Stimulated activated CD4-positive, alpha-beta T cell treated with anti-CD3 and anti-CD28 coated beads, Interleukin-12 subunit alpha, Interleukin-12 subunit beta, amount 100 ng/mL, for 48 hours (primary cell): ENCODE results near the gene MICOS13.

Source experiments
- DNase-seq, 3 donors: peaks; one replicate each; pipeline ENCODE4 v3.0.0-alpha.2; 2020; ENCODE audit warnings: low read depth in 2 of 3, low spot score in 1 of 3

MICOS13 gene

DNA sequence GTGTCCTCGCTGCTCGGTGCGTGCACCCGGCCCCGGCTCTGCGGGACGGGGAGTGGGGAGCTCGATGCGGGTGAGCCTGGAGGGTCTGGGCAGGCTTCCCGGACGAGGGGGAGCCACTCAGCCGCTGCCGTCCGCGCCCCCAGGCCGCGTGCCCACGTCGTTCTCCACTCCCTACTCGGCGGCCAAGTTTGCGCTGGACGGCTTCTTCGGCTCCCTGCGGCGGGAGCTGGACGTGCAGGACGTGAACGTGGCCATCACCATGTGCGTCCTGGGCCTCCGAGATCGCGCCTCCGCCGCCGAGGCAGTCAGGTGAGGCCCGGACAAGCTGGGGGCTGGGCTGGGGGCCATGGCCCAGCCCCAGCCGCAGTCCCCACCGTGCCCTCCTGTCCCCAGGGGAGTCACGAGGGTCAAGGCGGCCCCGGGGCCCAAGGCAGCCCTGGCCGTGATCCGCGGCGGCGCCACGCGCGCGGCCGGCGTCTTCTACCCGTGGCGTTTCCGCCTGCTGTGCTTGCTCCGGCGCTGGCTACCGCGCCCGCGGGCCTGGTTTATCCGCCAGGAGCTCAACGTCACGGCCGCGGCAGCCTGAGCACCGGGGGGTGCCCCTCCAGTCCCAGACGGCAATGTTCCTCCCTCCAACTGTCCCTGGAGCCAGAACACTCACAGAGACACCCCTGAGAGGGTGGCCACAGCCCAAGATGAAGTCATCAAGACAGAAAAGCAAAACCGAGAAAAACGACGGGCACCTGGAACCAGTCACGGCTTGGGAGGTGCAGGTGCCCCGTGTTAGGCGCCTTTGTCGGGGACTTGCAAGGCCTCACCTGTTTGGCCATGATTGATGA is 7.3 kb upstream of the MICOS13 start:
- no peak for DNase-seq

DNA sequence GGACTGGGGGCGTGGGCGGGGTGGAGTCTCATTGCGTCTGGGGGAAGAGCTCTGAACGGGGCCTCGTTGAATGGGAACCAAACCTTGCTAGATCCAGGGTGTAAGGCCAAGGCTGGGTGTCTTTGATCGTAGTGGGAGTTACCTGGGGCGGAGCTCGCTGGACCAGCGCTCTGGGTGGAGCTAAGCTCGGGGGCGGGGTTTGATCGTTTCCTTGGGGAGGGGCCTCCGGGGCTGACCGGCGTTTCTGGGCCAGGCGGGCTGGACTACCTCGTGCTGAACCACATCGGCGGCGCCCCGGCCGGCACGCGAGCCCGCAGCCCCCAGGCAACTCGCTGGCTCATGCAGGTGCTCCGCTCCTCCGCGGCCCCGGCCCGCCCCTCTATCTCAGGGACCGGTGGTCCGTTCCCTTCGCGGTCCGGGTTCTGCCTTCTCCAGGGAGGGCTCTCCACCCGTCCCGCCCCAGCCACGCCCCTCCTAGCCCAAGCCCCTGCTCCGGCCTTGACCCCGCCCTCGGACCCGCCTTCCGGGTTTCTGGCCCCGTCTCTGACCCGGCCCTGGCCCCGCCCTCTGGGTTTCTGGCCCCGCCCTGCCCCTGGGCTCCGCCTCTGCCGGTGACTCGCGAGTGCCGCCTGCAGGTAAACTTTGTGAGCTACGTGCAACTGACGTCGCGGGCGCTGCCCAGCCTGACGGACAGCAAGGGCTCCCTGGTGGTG is 6.5 kb upstream of the MICOS13 start:
- DNase-seq: peak; percentile 98 to 100 (median 100)

DNA sequence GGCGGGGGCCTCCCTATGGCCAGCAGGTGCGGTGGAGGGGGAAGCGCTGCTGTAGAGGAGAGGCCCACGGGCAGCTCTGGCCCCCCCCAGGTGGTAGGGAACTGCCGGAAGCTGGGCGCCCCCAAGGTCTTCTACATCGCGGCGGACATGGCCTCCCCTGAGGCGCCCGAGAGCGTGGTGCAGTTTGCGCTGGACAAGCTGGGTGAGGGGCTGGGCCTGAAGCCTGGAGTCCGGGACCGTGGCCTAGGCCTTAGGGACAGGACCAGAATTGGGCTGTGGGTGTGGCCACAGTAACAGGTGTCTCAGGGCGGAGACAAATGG is 6.0 kb upstream of the MICOS13 start:
- no peak for DNase-seq

DNA sequence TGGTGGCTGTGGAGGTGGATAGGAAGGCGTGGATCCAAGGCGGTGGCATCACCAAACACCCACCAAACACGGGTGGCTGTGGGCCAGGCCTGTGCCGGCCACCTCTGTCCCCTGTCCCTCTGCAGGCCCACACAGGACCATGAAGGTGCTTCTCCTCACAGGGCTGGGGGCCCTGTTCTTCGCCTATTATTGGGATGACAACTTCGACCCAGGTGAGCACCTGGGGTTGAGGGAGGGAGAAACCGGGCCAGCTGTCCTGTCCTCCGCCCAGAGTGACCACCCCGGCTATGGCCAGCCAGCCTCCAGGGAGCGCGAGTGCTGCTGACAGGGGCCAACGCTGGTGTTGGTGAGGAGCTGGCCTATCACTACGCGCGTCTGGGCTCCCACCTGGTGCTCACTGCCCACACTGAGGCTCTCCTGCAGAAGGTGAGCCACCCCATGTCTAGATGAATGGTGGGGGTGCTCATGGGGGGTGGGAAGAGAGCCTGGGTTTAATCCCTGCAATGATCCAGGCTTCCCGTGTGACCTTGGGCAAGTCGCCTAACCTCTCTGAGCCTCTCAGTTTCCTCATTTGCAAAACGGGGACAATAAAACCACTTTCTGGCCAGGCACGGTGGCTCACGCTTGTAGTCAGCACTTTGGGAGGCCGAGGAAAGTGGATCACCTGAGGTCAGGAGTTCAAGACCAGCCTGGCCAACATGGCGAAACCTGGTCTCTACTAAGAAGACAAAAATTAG is 4.5 kb upstream of the MICOS13 start:
- no peak for DNase-seq

DNA sequence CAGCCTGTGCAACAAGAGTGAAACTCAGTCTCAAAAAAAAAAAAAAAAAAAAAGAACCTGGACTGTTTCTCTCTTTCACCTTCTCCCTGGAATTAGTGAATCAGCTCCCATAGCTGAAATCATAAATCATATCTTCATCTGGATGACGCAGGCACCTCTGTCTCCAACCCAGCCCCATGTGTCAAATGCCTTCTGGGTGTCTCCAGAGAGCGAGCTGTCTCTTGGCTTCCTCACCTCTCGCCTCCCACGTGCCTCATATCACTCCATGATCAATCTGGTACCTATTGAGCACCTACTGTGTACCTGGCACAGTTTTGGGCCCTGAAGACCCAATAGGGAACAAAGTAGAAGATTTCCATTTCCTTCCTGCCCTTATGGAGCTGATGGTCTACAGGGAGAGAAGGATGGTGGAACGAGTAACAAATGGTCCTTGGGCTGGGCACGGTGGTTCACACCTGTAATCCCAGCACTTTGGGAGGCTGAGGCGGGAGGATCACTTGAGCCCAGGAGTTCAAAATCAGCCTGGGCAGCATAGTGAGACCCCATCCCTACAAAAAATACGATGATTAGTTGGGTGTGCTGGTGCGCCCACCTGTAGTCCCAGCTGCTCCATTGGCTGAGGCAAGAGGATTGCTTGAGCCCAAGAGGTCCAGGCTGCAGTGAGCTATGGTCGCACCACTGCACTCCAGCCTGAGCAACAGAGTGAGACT is 3.0 kb upstream of the MICOS13 start:
- DNase-seq: no peak

DNA sequence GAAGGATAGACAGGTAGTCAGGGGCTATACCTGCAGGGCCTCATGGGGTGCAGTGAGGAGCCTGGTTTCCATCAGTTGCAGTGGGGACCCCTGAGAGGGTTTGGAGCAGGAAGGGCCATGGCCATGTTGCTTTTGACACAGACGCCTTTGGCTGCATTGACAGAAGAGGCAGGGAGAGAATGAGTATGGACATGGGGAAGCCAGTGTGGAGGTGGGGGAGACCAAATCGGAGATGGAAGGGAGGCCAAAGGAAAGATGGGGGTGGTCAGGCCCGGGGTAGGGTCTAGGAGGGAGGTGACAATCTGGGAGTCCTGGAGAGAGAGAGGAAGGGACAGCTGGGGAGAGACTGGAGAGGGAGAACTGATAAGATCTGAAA is 1.8 kb upstream of the MICOS13 start:
- DNase-seq: no peak

DNA sequence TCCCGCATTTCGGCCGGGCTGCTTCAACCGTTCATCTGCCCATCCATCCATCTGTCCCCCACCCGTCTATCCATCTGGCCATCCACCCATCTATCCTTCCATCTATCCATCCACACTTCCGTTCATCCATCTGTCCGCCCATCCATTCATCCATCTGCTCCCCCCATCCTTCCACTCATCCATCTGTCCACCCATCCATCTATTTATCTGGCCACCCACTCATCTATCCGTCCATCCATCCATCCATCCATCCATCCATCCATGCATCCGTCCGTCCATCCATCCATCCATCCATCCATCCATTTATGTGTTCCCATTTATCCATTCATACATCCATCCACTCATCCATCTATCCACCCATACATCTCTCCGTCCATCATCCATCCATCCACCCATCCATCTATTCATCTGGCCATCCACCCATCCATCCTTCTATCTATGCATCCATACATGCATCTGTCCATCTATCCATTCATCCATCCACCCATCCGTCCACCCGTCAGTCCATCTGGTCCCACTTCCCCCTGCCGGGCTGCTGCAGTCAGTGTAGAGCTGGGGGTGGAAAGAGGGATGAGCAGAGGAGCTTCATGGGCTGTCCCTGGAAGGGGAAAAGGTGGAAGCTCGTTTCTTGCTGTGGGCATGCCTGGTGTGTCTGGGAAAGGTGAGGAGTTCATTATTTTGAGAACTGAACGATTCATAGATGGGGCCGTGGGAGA is 1.2 kb upstream of the MICOS13 start:
- DNase-seq: no peak

DNA sequence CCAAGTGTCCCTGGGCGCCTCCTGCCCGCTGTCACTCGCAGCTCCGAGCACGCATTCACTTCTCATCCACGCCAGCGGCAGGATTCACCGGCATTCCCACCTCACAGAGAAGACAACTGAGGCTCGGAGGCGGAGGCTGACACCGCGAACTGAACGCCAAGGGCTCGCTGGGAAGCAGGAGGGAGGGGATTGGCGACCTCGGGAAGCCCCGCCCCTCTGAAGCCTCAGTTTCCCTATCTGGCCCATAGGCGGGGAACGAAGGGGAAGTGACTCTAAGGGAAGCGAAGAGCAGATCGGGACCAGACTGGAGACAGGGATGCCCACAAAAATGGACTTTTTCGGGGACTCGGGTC is 256 bp downstream of the MICOS13 start:
- no peak for DNase-seq

DNA sequence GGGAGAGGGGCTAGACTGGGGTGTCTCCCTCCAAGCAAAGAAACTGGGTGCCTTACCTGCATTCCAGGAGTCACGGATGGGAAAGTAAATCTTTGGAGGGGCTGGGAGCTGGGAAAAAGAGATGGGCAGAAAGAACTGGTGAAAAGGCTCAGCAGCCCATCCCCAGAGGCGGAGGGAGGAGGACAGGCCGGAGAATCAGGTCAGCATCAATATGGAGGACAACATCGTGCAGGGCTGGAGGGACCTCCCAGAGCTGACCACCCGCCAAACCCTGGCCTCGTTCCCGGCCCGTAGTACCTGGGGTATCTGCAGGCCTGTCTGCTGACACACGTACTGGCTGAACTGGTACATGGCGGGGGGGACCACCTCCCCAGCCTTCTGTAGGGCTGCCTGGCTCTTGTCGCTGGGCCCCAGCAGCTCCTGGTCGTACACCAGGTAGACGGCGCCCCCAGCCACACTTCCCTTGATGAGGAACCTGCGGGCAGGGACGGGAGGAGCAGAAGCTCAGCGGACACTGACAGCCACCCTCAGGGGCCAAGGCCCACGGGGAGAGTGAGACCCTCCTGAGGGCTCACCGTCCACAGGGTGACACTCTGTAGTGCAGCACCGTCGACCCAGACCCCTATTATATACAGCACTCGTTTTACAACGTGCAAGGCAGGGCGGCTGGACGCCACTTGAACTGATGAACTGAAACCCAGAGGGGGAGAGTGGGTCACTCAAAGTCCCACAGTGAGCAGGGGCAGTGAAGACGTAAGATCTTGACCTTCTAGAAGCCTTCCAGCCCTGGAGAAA is 830 bp downstream of the MICOS13 start:
- no peak for DNase-seq

DNA sequence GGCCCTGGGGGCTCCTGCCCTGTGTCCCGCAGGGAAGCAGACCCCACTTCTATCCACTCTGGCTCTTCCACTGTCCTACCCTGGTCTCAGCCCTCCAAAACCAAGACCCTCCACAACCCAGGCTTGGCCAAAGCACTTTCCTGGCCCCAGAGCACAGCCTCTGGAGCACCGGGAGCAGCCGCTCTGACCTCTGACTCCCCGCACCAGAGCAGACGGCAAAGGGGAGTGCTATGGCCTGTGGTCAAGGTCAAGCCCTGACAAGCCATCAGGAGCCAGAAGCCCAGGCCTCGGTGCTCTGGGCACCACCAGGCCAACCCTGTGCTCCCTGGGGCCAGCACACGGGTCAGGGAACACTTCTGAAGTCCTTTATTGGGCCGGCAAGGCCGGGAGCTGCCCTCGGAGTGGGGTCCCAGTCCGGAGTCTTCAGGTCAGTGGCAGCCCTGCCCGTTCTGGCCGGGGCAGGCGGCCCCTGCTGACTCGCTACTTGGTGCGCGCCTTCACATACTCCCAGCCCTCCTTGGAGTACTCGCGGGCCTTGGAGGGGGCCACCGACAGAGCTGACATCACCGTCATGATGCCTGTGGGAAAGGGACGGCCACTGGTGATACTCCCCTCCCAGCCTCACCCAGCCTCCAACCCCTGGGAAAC is 2.1 kb downstream of the MICOS13 start:
- DNase-seq: no peak

DNA sequence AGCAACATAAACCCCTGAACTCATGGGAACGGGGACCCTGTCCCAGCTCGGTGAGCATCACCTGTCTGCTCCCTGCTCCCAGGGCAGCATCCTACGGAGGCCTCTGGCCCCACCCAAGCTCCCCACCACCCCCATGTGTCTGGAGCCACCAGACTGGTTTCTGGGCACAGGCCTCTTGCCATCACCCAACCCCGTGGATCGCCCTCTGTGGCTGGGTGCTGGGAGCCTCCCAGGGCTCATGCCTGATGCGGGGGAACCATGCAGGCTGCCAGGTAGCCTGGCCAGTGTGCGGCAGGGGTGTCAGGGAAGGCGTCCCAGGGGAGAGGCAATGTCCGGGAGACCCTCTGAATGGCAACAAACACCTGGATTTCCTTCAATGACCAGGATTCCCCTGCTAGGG is 2.7 kb downstream of the MICOS13 start:
- no peak for DNase-seq

DNA sequence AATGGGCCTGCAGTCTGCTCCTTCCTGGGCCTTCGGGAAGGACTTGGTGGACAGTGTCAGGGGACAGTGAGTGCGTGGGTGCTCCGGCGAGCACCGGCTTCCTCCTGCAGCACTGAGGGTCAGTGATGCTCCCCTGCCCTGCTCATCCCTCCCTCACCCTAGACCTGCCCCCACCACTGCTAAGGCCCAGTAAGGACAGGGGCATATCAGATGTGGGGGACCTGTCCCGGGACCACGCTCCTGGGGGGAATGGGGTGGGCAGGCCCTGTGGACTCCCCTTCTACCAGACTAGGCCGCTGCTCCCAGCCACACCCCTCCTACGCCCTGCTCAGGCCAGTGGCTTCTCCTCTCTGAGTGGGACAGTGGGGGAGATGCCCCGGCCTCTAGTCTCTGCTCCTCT is 3.2 kb downstream of the MICOS13 start:
- DNase-seq: no peak

DNA sequence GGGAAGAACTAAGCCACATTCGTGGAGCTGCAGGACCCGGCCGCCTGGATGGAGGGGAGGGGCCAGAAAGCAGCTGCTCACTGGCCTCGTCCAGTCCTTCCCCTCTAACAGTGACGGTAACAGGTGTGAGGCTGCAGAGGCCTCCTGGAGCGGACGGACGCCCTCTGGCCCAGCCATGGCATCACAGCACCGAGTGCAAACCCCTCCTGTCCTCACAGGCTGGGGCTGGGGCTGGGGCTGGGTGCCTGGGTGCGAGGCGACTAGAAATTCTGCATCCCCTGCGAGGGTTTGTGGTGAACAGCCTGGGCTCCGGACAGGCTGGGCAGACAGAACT is 3.6 kb downstream of the MICOS13 start:
- DNase-seq: no peak

DNA sequence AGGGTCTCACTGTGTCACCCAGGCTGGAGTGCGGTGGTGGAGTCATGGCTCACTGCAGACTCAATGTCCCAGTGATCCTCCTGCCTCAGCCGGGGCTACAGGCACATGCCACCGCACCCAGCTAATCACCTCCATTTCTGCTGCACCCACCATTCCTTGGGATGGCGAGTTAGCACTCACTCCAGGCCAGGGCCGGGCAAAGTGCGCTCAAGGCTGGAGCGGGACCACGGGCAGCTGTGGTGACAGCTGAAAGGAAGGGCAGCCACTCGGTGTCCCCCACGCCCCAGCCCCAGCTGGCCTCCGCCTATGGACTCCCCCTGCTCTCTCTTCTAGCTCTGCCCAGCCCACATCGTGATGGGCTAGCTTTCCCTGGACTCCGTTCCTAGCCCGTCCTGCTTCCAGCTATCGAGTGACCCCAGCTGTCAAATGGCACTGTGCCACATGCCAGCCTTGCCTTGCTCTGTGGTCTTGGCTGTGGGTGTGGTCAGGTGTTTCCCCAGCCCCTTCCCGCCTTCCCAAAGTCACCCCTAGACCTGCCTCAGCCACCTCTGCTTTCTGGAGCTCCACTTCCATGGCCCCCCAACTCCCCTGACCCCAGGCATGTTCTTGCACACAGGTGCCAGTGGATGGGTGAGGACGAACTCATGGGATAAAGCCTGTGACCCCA is 4.1 kb downstream of the MICOS13 start:
- DNase-seq: no peak

DNA sequence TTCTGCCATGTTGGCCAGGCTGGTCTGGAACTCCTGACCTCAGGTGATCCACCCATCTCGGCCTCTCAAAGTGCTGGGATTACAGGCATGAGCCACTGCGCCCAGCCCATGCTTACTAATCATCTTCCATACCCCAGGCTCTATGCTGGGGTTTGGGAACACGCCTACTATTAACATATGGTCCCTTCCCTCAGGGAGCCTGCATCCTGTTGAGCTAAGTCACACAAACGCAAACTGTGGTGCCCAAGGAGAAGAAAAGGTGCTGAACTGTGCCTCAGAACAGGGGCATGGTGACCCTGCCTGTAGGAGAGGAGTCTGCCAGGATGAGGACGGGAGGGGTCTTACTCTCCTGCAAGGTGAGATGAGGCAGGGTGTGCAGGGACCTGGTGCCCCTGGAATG is 5.6 kb downstream of the MICOS13 start:
- DNase-seq: no peak

DNA sequence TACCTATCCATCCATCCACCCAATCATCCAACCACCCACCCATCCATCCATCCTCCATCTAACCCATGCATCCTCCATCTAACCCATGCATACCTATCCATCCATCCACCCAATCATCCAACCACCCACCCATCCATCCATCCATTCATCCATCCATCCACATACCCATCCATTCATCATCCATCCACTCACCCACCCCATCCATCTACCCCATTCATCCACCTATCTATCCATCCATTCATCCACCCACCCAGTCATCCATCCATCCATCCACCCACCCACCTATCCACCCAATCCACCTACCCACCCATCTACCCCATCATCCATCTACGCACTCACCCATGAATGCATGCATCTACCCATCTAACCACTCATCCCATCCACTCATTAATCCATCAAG is 6.6 kb downstream of the MICOS13 start:
- DNase-seq: no peak

DNA sequence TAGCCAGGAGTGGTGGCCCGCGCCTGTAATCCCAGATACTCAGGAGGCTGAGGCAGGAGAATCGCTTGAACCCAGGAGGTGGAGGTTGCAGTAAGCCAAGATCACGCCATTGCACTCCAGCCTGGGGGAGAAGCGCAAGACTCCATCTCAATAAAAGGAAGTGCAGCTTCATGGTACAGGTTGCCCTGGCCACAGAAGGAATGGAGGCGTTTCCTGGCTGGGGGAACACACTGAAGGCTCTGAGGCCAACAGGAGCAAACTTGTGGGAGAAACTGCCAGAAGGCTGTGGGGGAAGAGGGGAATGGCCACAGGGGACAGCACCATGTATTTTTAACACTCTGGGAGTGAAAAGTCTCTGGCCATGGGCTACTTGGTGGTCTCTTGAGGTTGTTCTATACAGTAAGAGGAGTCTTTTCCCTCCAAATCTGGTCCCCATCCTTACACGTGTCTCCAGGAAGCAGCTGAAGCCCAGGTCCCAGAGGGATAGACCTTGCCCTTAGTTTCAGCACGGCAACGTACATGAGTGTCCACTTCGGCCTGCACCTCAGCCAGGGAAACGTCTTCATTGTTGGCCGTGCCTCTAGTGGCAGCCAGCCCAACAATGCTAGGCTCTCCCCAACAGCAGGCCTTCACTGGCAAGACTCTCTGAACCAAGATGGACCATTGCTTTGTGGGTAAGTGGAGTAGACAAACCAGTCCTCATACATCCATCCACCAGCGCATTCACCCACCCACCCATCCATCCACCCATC is 7.4 kb downstream of the MICOS13 start:
- no peak for DNase-seq

DNA sequence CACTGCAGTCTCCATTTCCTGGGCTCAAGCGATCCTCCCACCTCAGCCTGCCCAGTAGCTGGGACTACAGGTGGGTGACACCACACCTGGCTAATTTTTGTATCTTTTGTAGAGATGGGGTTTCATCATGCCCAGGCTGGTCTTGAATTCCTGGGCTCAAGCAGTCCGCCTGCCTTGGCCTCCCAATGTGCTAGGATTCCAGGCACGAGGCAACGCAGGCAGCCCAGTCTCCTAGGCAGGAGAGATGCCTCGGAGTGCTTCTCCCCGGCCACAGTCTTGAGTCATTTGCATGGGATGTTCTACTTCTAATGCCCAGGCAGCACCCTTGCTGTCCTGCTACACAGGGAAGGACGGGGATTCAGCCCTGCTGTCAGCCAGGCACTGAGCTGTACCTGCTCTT is 8.7 kb downstream of the MICOS13 start:
- no peak for DNase-seq

DNA sequence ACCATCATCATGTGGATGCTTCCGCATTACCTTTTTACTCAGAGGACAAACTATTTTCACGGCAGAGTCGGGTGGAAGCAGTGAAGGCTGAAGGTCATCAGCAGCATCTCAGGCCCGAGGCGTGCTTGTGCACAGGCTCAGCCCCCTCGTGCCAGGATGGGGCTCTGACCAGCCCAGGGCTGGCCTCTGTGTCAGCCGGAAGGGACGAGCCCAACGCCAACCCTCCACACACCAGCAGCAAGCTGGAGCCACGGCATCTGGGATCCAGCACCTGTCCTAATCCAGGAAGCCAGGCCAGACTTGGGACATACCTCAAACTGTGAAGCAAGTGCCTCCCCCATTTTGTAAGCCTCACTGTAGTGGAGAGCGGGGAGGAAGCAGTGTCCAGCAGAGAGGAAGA is 11.1 kb downstream of the MICOS13 start:
- DNase-seq: no peak
